GM12892 (cell line): Measurements from ENCODE around the gene VAV2.

Experiments used
- POLR2A ChIP-seq: IDR thresholded peaks from 2 replicates; pipeline ENCODE4 v1.6.1; 2011; ENCODE audit warnings: low read depth, low read length, control low read depth
- TAF1 ChIP-seq: IDR thresholded peaks from 2 replicates; pipeline ENCODE4 v1.6.1; 2011; ENCODE audit warnings: low read depth, mild to moderate bottlenecking, control low read depth, low read length, borderline replicate concordance

- no peak for TF ChIP-seq POLR2A
- no peak for TF ChIP-seq TAF1
These were observed 197.9 kb downstream of the VAV2 start for GRCh38 chr9:133794016-133794760.
